ENCODE measurements around the gene DYSF. TPM values are rescaled to one million over a fixed set of nuclear protein-coding genes. Genes with fewer than 3 reads are reported as not detected.
A peak's percentile ranks its signal among the peaks of the same experiment; 100 is the strongest.

The DYSF gene
- total and polyA plus RNA-seq, 2 donors from 2014 or later = 11.3 to 19.8 TPM

GRCh38 chr2:71692621-71693277, 239.4 kb downstream of the DYSF start:
- H3K27me3 ChIP-seq (ENCODE audit: control insufficient read depth, insufficient read depth, low read length) = no peaks in the 10 kb centered on the region
- H3K4me1 ChIP-seq (ENCODE audit: control insufficient read depth in 2 of 3, insufficient read depth in 2 of 3, low read depth in 1 of 3, low read length in 3 of 3) = no peaks in the 10 kb centered on the region
- no peak overlapping the region for H3K9ac ChIP-seq (ENCODE audit: low read length in 3 of 3)
- H3K4me3 ChIP-seq (ENCODE audit: low read length in 3 of 3) = no peak overlapping the region
- no peak overlapping the region for H3K27ac ChIP-seq (ENCODE audit: low read depth in 2 of 2, low read length in 2 of 2)
- intact Hi-C loops (cut with DNase I) = no loop called here
- TF ChIP-seq CTCF (IDR thresholded peaks at IDR 0.05; ENCODE audit: borderline replicate concordance, extremely low read depth, insufficient read depth) = no peak
- FAIRE-seq = no peak
- peak in 1 of 5 donors; percentile 22 for DNase-seq
- H3K9me3 ChIP-seq (ENCODE audit: control insufficient read depth in 2 of 3, insufficient read depth in 1 of 3, low read length in 3 of 3) = no peaks in the 10 kb centered on the region
- H3K36me3 ChIP-seq (ENCODE audit: control insufficient read depth in 2 of 3, insufficient read depth in 3 of 3, low read length in 3 of 3) = no peaks in the 10 kb centered on the region

- no peaks in the 10 kb centered on the region for H3K27me3 ChIP-seq (ENCODE audit: control insufficient read depth, insufficient read depth, low read length)
- H3K4me3 ChIP-seq (ENCODE audit: low read length in 3 of 3) = no peak overlapping the region
- no peak for TF ChIP-seq CTCF (IDR thresholded peaks at IDR 0.05; ENCODE audit: borderline replicate concordance, extremely low read depth, insufficient read depth)
- H3K9me3 ChIP-seq (ENCODE audit: control insufficient read depth in 2 of 3, insufficient read depth in 1 of 3, low read length in 3 of 3) = no peaks in the 10 kb centered on the region
- H3K4me1 ChIP-seq (ENCODE audit: control insufficient read depth in 2 of 3, insufficient read depth in 2 of 3, low read depth in 1 of 3, low read length in 3 of 3) = no peaks in the 10 kb centered on the region
- intact Hi-C loops (cut with DNase I) = no loop called here
- no peak overlapping the region for H3K27ac ChIP-seq (ENCODE audit: low read depth in 2 of 2, low read length in 2 of 2)
- FAIRE-seq (no peak), DNase-seq (peak in 1 of 5 donors; percentile 15)
- H3K9ac ChIP-seq (ENCODE audit: low read length in 3 of 3) = no peak overlapping the region
- no peaks in the 10 kb centered on the region for H3K36me3 ChIP-seq (ENCODE audit: control insufficient read depth in 2 of 3, insufficient read depth in 3 of 3, low read length in 3 of 3)
Observed at GRCh38 chr2:71693286-71694270, 240.2 kb downstream of the DYSF start.

- H3K27ac ChIP-seq (ENCODE audit: low read depth in 2 of 2, low read length in 2 of 2) = no peak overlapping the region
- FAIRE-seq (no peak), DNase-seq (peak in 1 of 5 donors; percentile 51)
- TF ChIP-seq CTCF (IDR thresholded peaks at IDR 0.05; ENCODE audit: borderline replicate concordance, extremely low read depth, insufficient read depth) = no peak
- H3K9me3 ChIP-seq (ENCODE audit: control insufficient read depth in 2 of 3, insufficient read depth in 1 of 3, low read length in 3 of 3) = no peaks in the 10 kb centered on the region
- H3K4me1 ChIP-seq (ENCODE audit: control insufficient read depth in 2 of 3, insufficient read depth in 2 of 3, low read depth in 1 of 3, low read length in 3 of 3) = no peaks in the 10 kb centered on the region
- no peak overlapping the region for H3K4me3 ChIP-seq (ENCODE audit: low read length in 3 of 3)
- no peaks in the 10 kb centered on the region for H3K27me3 ChIP-seq (ENCODE audit: control insufficient read depth, insufficient read depth, low read length)
- no peaks in the 10 kb centered on the region for H3K36me3 ChIP-seq (ENCODE audit: control insufficient read depth in 2 of 3, insufficient read depth in 3 of 3, low read length in 3 of 3)
- no peak overlapping the region for H3K9ac ChIP-seq (ENCODE audit: low read length in 3 of 3)
- intact Hi-C loops (cut with DNase I) = no loop called here
Observed at GRCh38 chr2:71694501-71695234, 241.3 kb downstream of the DYSF start.

Measured in kidney (tissue), 14 donors.